Measurements from ENCODE around the gene CTIF. TPM values are rescaled to one million over a fixed set of nuclear protein-coding genes. Genes with fewer than 3 reads are reported as not detected.

The CTIF gene
- total and polyA plus RNA-seq, 4 donors = 12.2 to 45.7 (median 32.6) TPM

DNA sequence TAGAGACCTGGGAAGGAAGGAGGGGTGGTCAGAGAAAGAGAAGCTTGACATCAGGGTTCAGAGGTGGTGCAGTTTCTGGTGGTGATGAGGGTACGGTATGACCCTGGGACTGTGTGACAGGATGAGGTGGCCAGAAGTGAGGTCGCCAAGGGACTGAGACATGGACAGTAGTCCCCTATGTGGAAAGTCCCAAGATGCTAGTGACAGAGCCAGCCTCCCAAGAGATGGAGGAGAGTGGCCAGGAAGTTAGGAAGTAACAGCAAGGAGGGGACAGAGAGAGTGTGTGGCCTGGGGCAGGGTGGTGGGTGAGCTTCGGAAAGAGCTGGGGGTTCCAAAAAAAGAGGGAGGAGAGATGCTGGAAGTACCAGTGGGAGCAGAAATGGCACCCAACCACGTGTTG is 345.9 kb downstream of the CTIF start:
- peaks cover 0 to 22% (median 13%) of the 10 kb centered on the region in 5 donors for H3K4me1 ChIP-seq (ENCODE audit: control insufficient read depth in 5 of 5, insufficient read depth in 5 of 5, low read length in 5 of 5)
- no peak overlapping the region for H3K4me3 ChIP-seq
- no peak overlapping the region for H3K27ac ChIP-seq (ENCODE audit: low read depth in 1 of 2, low read length in 1 of 2)
- 86 to 95% methylated on average over 4 of the region's 4 CpGs for WGBS, 2 donors
- DNase-seq = no peak
- no peaks in the 10 kb centered on the region for H3K36me3 ChIP-seq (ENCODE audit: control insufficient read depth in 4 of 4, insufficient read depth in 4 of 4, low read length in 4 of 4)
- no peaks in the 10 kb centered on the region for H3K9me3 ChIP-seq (ENCODE audit: control insufficient read depth in 4 of 4, insufficient read depth in 3 of 4, low read length in 3 of 4)
- ATAC-seq (ENCODE audit: insufficient read depth, low FRiP score) = no peak
- no peaks in the 10 kb centered on the region for H3K27me3 ChIP-seq (ENCODE audit: control insufficient read depth in 3 of 3, insufficient read depth in 3 of 3, low read length in 2 of 3)
- H3K9ac ChIP-seq (ENCODE audit: insufficient read depth in 1 of 2, low read length in 2 of 2) = no peak overlapping the region
- TF ChIP-seq, protein P1, sequence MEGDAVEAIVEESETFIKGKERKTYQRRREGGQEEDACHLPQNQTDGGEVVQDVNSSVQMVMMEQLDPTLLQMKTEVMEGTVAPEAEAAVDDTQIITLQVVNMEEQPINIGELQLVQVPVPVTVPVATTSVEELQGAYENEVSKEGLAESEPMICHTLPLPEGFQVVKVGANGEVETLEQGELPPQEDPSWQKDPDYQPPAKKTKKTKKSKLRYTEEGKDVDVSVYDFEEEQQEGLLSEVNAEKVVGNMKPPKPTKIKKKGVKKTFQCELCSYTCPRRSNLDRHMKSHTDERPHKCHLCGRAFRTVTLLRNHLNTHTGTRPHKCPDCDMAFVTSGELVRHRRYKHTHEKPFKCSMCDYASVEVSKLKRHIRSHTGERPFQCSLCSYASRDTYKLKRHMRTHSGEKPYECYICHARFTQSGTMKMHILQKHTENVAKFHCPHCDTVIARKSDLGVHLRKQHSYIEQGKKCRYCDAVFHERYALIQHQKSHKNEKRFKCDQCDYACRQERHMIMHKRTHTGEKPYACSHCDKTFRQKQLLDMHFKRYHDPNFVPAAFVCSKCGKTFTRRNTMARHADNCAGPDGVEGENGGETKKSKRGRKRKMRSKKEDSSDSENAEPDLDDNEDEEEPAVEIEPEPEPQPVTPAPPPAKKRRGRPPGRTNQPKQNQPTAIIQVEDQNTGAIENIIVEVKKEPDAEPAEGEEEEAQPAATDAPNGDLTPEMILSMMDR (IDR thresholded peaks at IDR 0.05; ENCODE audit: control extremely low read depth, extremely low read depth) = no peak

DNA sequence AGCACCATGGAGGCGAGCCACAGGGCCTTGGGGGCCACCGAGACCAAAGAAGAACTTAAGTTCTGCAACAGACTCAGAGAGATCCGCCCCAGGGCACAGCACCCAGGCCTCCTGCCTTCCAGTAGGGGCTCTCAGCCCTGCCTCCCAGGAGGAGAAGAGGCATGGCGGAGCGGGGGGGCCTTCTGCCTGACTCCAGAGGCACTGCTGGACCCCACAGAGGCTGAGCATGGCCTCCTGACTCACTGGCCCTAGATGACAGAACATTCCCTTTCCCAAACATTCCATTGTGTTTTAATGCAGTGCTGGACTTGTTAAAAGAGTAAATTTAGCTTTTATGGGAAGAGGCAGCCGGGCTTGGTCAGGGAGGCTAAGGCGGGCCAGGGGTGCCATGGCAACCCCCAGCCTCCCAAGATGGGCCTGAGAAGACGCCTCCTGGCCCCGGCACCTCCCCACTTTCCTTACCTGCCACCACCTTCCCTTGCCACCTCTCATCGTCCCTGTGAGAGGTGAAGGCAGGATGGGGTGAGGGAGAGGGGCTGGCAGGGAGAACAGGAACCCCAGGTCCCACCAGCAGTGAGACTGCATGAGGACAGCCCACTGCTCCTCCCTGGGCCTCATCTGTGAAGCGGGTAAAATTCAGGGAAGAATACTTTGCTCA is 346.6 kb downstream of the CTIF start:
- no peaks in the 10 kb centered on the region for H3K9me3 ChIP-seq (ENCODE audit: control insufficient read depth in 4 of 4, insufficient read depth in 3 of 4, low read length in 3 of 4)
- H3K36me3 ChIP-seq (ENCODE audit: control insufficient read depth in 4 of 4, insufficient read depth in 4 of 4, low read length in 4 of 4) = no peaks in the 10 kb centered on the region
- H3K9ac ChIP-seq (ENCODE audit: insufficient read depth in 1 of 2, low read length in 2 of 2) = no peak overlapping the region
- H3K4me1 ChIP-seq (ENCODE audit: control insufficient read depth in 5 of 5, insufficient read depth in 5 of 5, low read length in 5 of 5) = peaks cover 0 to 21% (median 13%) of the 10 kb centered on the region in 5 donors
- TF ChIP-seq, protein P1 (IDR thresholded peaks at IDR 0.05; ENCODE audit: control extremely low read depth, extremely low read depth) = no peak
- ATAC-seq (ENCODE audit: insufficient read depth, low FRiP score) (no peak), DNase-seq (no peak)
- no peak overlapping the region for H3K27ac ChIP-seq (ENCODE audit: low read depth in 1 of 2, low read length in 1 of 2)
- no peak overlapping the region for H3K4me3 ChIP-seq
- WGBS, 2 donors = 92 to 97% methylated on average over 11 of the region's 11 CpGs
- H3K27me3 ChIP-seq (ENCODE audit: control insufficient read depth in 3 of 3, insufficient read depth in 3 of 3, low read length in 2 of 3) = no peaks in the 10 kb centered on the region

GRCh38 chr18:48885924-48886400 is 347.1 kb downstream of the CTIF start:
- no peak overlapping the region for H3K27ac ChIP-seq (ENCODE audit: low read depth in 1 of 2, low read length in 1 of 2)
- H3K27me3 ChIP-seq (ENCODE audit: control insufficient read depth in 3 of 3, insufficient read depth in 3 of 3, low read length in 2 of 3) = no peaks in the 10 kb centered on the region
- H3K36me3 ChIP-seq (ENCODE audit: control insufficient read depth in 4 of 4, insufficient read depth in 4 of 4, low read length in 4 of 4) = no peaks in the 10 kb centered on the region
- H3K4me1 ChIP-seq (ENCODE audit: control insufficient read depth in 5 of 5, insufficient read depth in 5 of 5, low read length in 5 of 5) = peaks cover 0 to 21% (median 13%) of the 10 kb centered on the region in 5 donors
- TF ChIP-seq, protein P1 (IDR thresholded peaks at IDR 0.05; ENCODE audit: control extremely low read depth, extremely low read depth) = no peak
- no peak overlapping the region for H3K4me3 ChIP-seq
- no peaks in the 10 kb centered on the region for H3K9me3 ChIP-seq (ENCODE audit: control insufficient read depth in 4 of 4, insufficient read depth in 3 of 4, low read length in 3 of 4)
- no peak for DNase-seq
- H3K9ac ChIP-seq (ENCODE audit: insufficient read depth in 1 of 2, low read length in 2 of 2) = no peak overlapping the region
- ATAC-seq (ENCODE audit: insufficient read depth, low FRiP score) = no peak
- WGBS, 2 donors = 91 to 98% methylated on average over 7 of the region's 7 CpGs
